Esophagus muscularis mucosa (tissue), 4 donors: Measurements from ENCODE around the gene CFAP206. TPM values are rescaled to one million over a fixed set of nuclear protein-coding genes. Genes with fewer than 3 reads are reported as not detected.

Experiments used
- DNase-seq: peaks from one replicate; pipeline ENCODE4 v3.0.0-alpha.2; 2017; ENCODE audit errors: extremely low spot score
- H3K27ac ChIP-seq, 4 donors: fragments of 200-600 bp; sonication (generic); replicated peaks in 1 of 4; 1 replicate in 3 of 4; 2 replicates in 1 of 4; pipeline ENCODE4 v1.5.1; 2016 to 2019; ENCODE audit warnings: mild to moderate bottlenecking in 1 of 4
- H3K27me3 ChIP-seq, 4 donors: fragments of 200-600 bp; sonication (generic); one replicate each; pipeline versions ENCODE4 v1.5.1 to v1.6.0; 2016 to 2019
- H3K36me3 ChIP-seq, 4 donors: fragments of 200-600 bp; sonication (generic); one replicate each; pipeline ENCODE4 v1.5.1; 2016 to 2019
- H3K4me1 ChIP-seq, 4 donors: fragments of 200-600 bp; sonication (generic); one replicate each; pipeline ENCODE4 v1.5.1; 2016 to 2019
- H3K4me3 ChIP-seq, 4 donors: fragments of 200-600 bp; sonication (generic); 1 replicate in 2 of 4; 2 replicates in 2 of 4; pipeline ENCODE4 v1.5.1; 2016 to 2019; ENCODE audit warnings: mild to moderate bottlenecking in 4 of 4, moderate library complexity in 1 of 4
- H3K9me3 ChIP-seq, 4 donors: fragments of 200-600 bp; sonication (generic); 1 replicate in 3 of 4; 2 replicates in 1 of 4; pipeline ENCODE4 v1.5.1; 2016 to 2019
- CTCF ChIP-seq, 3 experiments: fragments of 200-600 bp in 2 of 3; fragments of 450-650 bp in 1 of 3; sonication (generic) in 2 of 3; IDR thresholded peaks; one replicate each; pipeline ENCODE4 v1.5.1; 2017 to 2019; ENCODE audit warnings: antibody characterized with exemption in 3 of 3, mild to moderate bottlenecking in 2 of 3, moderate library complexity in 1 of 3
- EP300 ChIP-seq: sonication (generic); formaldehyde crosslinking; IDR thresholded peaks from one replicate; pipeline ENCODE4 v1.6.1; 2017; ENCODE audit warnings: antibody characterized with exemption
- POLR2A ChIP-seq: fragments of 450-650 bp; IDR thresholded peaks from one replicate; pipeline ENCODE4 v1.6.1; 2017; ENCODE audit warnings: antibody characterized with exemption, moderate library complexity, mild to moderate bottlenecking, low read depth
- POLR2AphosphoS5 ChIP-seq, 2 donors: sonication (generic); formaldehyde crosslinking; IDR thresholded peaks; one replicate each; pipeline ENCODE4 v1.6.1; 2017; ENCODE audit warnings: antibody characterized with exemption in 2 of 2
- WGBS: methylation state at CpG from one replicate; pipeline ENCODE4 v1.1.5; 2018; 5-methylcytosine and 5-hydroxymethylcytosine counted together
- intact Hi-C: fragments of 100-400 bp; cut with DNase I; formaldehyde crosslinking; loops from one replicate; pipeline ENCODE4 v1.15.1; 2023
- small RNA-seq, 3 donors: library from RNA; depleted of rRNA; stranded (forward); fragments of <200 nt; gene quantifications; one replicate each; pipeline ENCODE3, GENCODE V24; 2016
- total RNA-seq, 4 donors: library from RNA; depleted of rRNA; stranded (reverse); fragments of >200 nt; gene quantifications; one replicate each; pipeline versions ENCODE4 v1.1.0 to v1.2.1, GENCODE V29; 2016

Gene CFAP206
- total RNA-seq, 4 donors from 2014 or later: 0.23 to 0.26 TPM; not detected in 2

- no peak overlapping the region for H3K27ac ChIP-seq
- no peak for DNase-seq
- H3K36me3 ChIP-seq: peaks cover 0 to 28% (median 17%) of the 10 kb centered on the region in 4 donors
- TF ChIP-seq CTCF (IDR thresholded peaks at IDR 0.05) (no peak), POLR2A (no peak), EP300 (no peak), POLR2AphosphoS5 (IDR thresholded peaks at IDR 0.05) (no peak)
- intact Hi-C loops: no loop called here
- no peaks in the 10 kb centered on the region for H3K4me1 ChIP-seq
- H3K4me3 ChIP-seq: no peak overlapping the region
- H3K27me3 ChIP-seq: no peaks in the 10 kb centered on the region
- H3K9me3 ChIP-seq: no peaks in the 10 kb centered on the region
Observed at GRCh38 chr6:87498048-87498447, 90.3 kb downstream of the CFAP206 start.

- Histone ChIP-seq H3K36me3 (peaks cover 0 to 54% (median 29%) of the 10 kb centered on the region in 4 donors), H3K27ac (no peak overlapping the region), H3K4me1 (peaks cover 0 to 15% (median 5%) of the 10 kb centered on the region in 4 donors), H3K4me3 (no peak overlapping the region), H3K9me3 (no peaks in the 10 kb centered on the region), H3K27me3 (no peaks in the 10 kb centered on the region)
- TF ChIP-seq CTCF (IDR thresholded peaks at IDR 0.05): no peak
- intact Hi-C loops: no loop called here
- no peak for DNase-seq
- WGBS: 89% methylated on average over 6 of the region's 6 CpGs
Observed at GRCh38 chr6:87501809-87502572, 94.2 kb downstream of the CFAP206 start.

- H3K4me1 ChIP-seq: peaks cover 0 to 15% (median 5%) of the 10 kb centered on the region in 4 donors
- DNase-seq: no peak
- no peaks in the 10 kb centered on the region for H3K9me3 ChIP-seq
- intact Hi-C loops: no loop called here
- H3K36me3 ChIP-seq: peaks cover 0 to 62% (median 42%) of the 10 kb centered on the region in 4 donors
- H3K27me3 ChIP-seq: no peaks in the 10 kb centered on the region
- no peak for TF ChIP-seq POLR2AphosphoS5 (IDR thresholded peaks at IDR 0.05)
- TF ChIP-seq CTCF (IDR thresholded peaks at IDR 0.05): no peak
- TF ChIP-seq POLR2A: no peak
- TF ChIP-seq EP300: no peak
- no peak overlapping the region for H3K4me3 ChIP-seq
- peak overlapping the region in 1 of 4 donors; percentile 6 for H3K27ac ChIP-seq
- 31% methylated on average over 1 of the region's 1 CpG for WGBS
Observed at GRCh38 chr6:87504441-87504840, 96.7 kb downstream of the CFAP206 start.

Small RNAs within 50 kb of the gene (small RNA-seq; reads per million reads assigned to genes)
- gene AL049697.2 (0 reads per million in 3 donors), gene RNU6-444P (0 reads per million in 3 donors)

Other genes starting within 250 kb of the CFAP206 start
- 10 to 100 TPM in 1 of 4 donors, 1 to 10 TPM in 3; 5.3 to 12.0 (median 7.5) TPM for gene SMIM8, start 85.4 kb upstream of the CFAP206 start, total RNA-seq
- gene GJB7, start 78.7 kb upstream of the CFAP206 start, total RNA-seq: not detected
- 1 to 10 TPM in 3 of 4 donors, under 1 TPM in 1; 0.99 to 2.7 (median 1.8) TPM for gene C6orf163, start 63.2 kb upstream of the CFAP206 start, total RNA-seq
- 10 to 100 TPM; 11.8 to 15.1 (median 14.3) TPM for gene SLC35A1, start 65.0 kb downstream of the CFAP206 start, total RNA-seq
- gene RARS2, start 182.0 kb downstream of the CFAP206 start, total RNA-seq: 10 to 100 TPM; 14.1 to 19.9 (median 17.6) TPM
- 10 to 100 TPM in 3 of 4 donors, 1 to 10 TPM in 1; 9.9 to 18.7 (median 12.6) TPM for gene ORC3, start 182.2 kb downstream of the CFAP206 start, total RNA-seq